HEK293 (cell line): ENCODE data around the gene MOGAT3.
"Not testable (repeated sequence)": the region's sequence is repeated elsewhere in the genome, so short reads cannot be mapped to it uniquely, and the experiment has no call there.

ENCODE experiments used
- BCL11A ChIP-seq: fragments of 450-650 bp; formaldehyde crosslinking; IDR thresholded peaks from 2 replicates; pipeline ENCODE4 v1.5.1; 2016; ENCODE audit warnings: low read depth, missing biosample characterization, missing genetic modification characterization
- KLF7 ChIP-seq: fragments of 450-650 bp; formaldehyde crosslinking; IDR thresholded peaks from 2 replicates; pipeline ENCODE4 v1.5.1; 2016; ENCODE audit warnings: missing biosample characterization, missing genetic modification characterization, borderline replicate concordance
- MZF1 ChIP-seq: fragments of 450-650 bp; formaldehyde crosslinking; IDR thresholded peaks from 2 replicates; pipeline ENCODE4 v1.5.1; 2017; ENCODE audit warnings: missing biosample characterization, missing genetic modification characterization, borderline replicate concordance
- REST ChIP-seq: fragments of 450-650 bp; formaldehyde crosslinking; IDR thresholded peaks from 2 replicates; pipeline ENCODE4 v1.5.1; 2016; ENCODE audit warnings: missing biosample characterization, missing genetic modification characterization
- SALL2 ChIP-seq: fragments of 450-650 bp; formaldehyde crosslinking; IDR thresholded peaks from 2 replicates; pipeline ENCODE4 v1.5.0; 2017; ENCODE audit warnings: missing biosample characterization, mild to moderate bottlenecking, missing genetic modification characterization, borderline replicate concordance
- ZBTB1 ChIP-seq: fragments of 450-650 bp; formaldehyde crosslinking; IDR thresholded peaks from 2 replicates; pipeline ENCODE4 v1.5.1; 2016; ENCODE audit warnings: missing biosample characterization, missing genetic modification characterization
- ZBTB48 ChIP-seq: fragments of 450-650 bp; formaldehyde crosslinking; IDR thresholded peaks from 2 replicates; pipeline ENCODE4 v1.5.1; 2016; ENCODE audit warnings: missing biosample characterization, missing genetic modification characterization
- ZNF274 ChIP-seq, 2 experiments: fragments of 200-500 bp in 1 of 2; fragments of 450-650 bp in 1 of 2; sonication (Bioruptor generic) in 1 of 2; formaldehyde crosslinking in 1 of 2; IDR thresholded peaks; 2 replicates each; pipeline versions ENCODE4 v1.5.1 to v1.6.1; 2014 to 2016; ENCODE audit warnings: borderline replicate concordance in 1 of 2, inconsistent platforms in 1 of 2, low read length in 1 of 2, missing biosample characterization in 1 of 2, missing genetic modification characterization in 1 of 2
- ZNF391 ChIP-seq: fragments of 450-650 bp; formaldehyde crosslinking; IDR thresholded peaks from 2 replicates; pipeline ENCODE4 v1.5.1; 2016; ENCODE audit warnings: low read depth, missing biosample characterization, missing genetic modification characterization, borderline replicate concordance
- ZNF558 ChIP-seq: fragments of 450-650 bp; formaldehyde crosslinking; IDR thresholded peaks from 2 replicates; pipeline ENCODE4 v1.5.1; 2016; ENCODE audit warnings: missing biosample characterization, missing genetic modification characterization
- ZNF571 ChIP-seq: fragments of 450-650 bp; formaldehyde crosslinking; IDR thresholded peaks from 2 replicates; pipeline ENCODE4 v1.5.0; 2017; ENCODE audit warnings: missing biosample characterization, missing genetic modification characterization
- ZNF747 ChIP-seq: fragments of 450-650 bp; formaldehyde crosslinking; IDR thresholded peaks from 2 replicates; pipeline ENCODE4 v1.5.1; 2016; ENCODE audit warnings: missing biosample characterization, missing genetic modification characterization
- TF ChIP-seq, protein P1 (sequence below): fragments of 450-650 bp; formaldehyde crosslinking; IDR thresholded peaks from 2 replicates; pipeline ENCODE4 v1.5.1; 2016; ENCODE audit warnings: missing biosample characterization, missing genetic modification characterization
- TF ChIP-seq, protein P2 (sequence below): fragments of 450-650 bp; formaldehyde crosslinking; IDR thresholded peaks from 2 replicates; pipeline ENCODE4 v1.5.1; 2016; ENCODE audit warnings: missing biosample characterization, missing genetic modification characterization

DNA sequence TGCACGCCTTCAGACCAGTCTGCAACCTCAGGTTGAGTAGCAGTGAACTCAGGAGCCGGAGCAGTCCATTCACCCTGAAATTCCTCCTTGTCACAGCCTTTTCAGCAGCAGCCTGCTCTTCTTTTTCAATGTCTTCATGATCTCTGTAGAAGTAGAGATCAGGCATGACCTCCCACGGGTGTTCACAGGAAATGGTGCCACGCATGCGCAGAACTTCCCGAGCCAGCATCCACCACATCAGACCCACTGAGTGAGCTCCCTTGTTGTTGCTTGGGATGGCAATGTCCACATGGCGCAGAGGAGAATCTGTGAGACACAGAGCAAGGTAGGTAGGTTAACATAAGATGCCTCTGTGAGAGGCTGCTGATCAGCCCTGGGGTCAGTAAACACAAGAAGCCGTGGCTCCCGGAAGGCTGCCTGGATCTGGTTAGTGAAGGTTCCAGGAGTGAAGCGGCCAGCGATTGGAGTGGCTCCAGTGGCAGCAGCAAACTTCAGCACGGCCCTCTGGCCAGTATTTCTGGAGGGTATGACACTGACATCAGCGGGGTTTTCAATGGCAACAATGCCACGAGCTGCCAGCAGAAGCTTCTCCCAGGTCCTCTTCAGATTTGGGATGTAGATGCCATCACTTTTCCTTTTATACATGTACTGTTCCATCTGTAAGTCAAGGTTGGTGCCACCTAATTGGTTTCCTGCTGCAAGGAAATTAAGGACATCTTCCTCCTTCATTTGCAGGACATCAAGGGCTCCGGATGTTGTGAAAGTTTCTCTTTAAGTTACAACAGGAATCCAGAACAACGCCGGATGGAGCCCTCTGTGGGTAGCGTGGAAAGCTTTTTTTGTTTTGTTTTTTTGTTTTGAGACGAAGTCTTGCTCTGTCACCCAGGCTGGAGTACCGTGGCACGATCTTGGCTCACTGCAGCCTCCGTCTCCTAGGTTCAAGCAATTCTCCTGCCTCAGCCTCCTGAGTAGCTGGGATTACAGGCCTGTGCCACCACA is 3.2 kb upstream of the MOGAT3 start:
- TF ChIP-seq, protein P1, sequence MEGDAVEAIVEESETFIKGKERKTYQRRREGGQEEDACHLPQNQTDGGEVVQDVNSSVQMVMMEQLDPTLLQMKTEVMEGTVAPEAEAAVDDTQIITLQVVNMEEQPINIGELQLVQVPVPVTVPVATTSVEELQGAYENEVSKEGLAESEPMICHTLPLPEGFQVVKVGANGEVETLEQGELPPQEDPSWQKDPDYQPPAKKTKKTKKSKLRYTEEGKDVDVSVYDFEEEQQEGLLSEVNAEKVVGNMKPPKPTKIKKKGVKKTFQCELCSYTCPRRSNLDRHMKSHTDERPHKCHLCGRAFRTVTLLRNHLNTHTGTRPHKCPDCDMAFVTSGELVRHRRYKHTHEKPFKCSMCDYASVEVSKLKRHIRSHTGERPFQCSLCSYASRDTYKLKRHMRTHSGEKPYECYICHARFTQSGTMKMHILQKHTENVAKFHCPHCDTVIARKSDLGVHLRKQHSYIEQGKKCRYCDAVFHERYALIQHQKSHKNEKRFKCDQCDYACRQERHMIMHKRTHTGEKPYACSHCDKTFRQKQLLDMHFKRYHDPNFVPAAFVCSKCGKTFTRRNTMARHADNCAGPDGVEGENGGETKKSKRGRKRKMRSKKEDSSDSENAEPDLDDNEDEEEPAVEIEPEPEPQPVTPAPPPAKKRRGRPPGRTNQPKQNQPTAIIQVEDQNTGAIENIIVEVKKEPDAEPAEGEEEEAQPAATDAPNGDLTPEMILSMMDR (tag by site-specific recombination): not testable (repeated sequence)
- not testable (repeated sequence) for TF ChIP-seq ZBTB48 (tag by site-specific recombination); ZNF274 (IDR thresholded peaks at IDR 0.05; ENCODE audit: low read length); ZNF274 (tag by site-specific recombination; IDR thresholded peaks at IDR 0.05; ENCODE audit: borderline replicate concordance); SALL2; MZF1 (tag by site-specific recombination); KLF7; ZNF558; ZNF571 (tag by site-specific recombination); ZNF747 (tag by site-specific recombination); REST; ZNF391 (tag by site-specific recombination); BCL11A (tag by site-specific recombination); ZBTB1 (tag by site-specific recombination)
- TF ChIP-seq, protein P2, sequence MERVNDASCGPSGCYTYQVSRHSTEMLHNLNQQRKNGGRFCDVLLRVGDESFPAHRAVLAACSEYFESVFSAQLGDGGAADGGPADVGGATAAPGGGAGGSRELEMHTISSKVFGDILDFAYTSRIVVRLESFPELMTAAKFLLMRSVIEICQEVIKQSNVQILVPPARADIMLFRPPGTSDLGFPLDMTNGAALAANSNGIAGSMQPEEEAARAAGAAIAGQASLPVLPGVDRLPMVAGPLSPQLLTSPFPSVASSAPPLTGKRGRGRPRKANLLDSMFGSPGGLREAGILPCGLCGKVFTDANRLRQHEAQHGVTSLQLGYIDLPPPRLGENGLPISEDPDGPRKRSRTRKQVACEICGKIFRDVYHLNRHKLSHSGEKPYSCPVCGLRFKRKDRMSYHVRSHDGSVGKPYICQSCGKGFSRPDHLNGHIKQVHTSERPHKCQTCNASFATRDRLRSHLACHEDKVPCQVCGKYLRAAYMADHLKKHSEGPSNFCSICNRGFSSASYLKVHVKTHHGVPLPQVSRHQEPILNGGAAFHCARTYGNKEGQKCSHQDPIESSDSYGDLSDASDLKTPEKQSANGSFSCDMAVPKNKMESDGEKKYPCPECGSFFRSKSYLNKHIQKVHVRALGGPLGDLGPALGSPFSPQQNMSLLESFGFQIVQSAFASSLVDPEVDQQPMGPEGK (tag by site-specific recombination): not testable (repeated sequence)
